ENCODE data around the gene CATSPERE.
"Not testable (repeated sequence)": the region's sequence is repeated elsewhere in the genome, so short reads cannot be mapped to it uniquely, and the experiment has no call there.

The CATSPERE gene

GRCh38 chr1:244515680-244516079 is 54.6 kb downstream of the CATSPERE start:
- no peak for DNase-seq (ENCODE audit: extremely low read depth in 1 of 2, low read depth in 1 of 2)

GRCh38 chr1:244536316-244536715 is 75.2 kb downstream of the CATSPERE start:
- no peak for DNase-seq (ENCODE audit: extremely low read depth in 1 of 2, low read depth in 1 of 2)

GRCh38 chr1:244545511-244545910 is 84.4 kb downstream of the CATSPERE start:
- DNase-seq (ENCODE audit: extremely low read depth in 1 of 2, low read depth in 1 of 2) = no peak

- DNase-seq (ENCODE audit: extremely low read depth in 1 of 2, low read depth in 1 of 2) = no peak
These were observed 87.6 kb downstream of the CATSPERE start for GRCh38 chr1:244548558-244549115.

- DNase-seq (ENCODE audit: extremely low read depth in 1 of 2, low read depth in 1 of 2) = no peak
These were observed 91.3 kb downstream of the CATSPERE start for GRCh38 chr1:244552336-244552735.

GRCh38 chr1:244556263-244556662 is 95.2 kb downstream of the CATSPERE start:
- DNase-seq (ENCODE audit: extremely low read depth in 1 of 2, low read depth in 1 of 2) = no peak

- DNase-seq (ENCODE audit: extremely low read depth in 1 of 2, low read depth in 1 of 2) = no peak
These were observed 96.5 kb downstream of the CATSPERE start for GRCh38 chr1:244557565-244557964.

- no peak for DNase-seq (ENCODE audit: extremely low read depth in 1 of 2, low read depth in 1 of 2)
These were observed 98.5 kb downstream of the CATSPERE start for GRCh38 chr1:244559561-244559960.

- not testable (repeated sequence) for DNase-seq (ENCODE audit: extremely low read depth in 1 of 2, low read depth in 1 of 2)
These were observed 101.8 kb downstream of the CATSPERE start for GRCh38 chr1:244562877-244563276.

- no peak for DNase-seq (ENCODE audit: extremely low read depth in 1 of 2, low read depth in 1 of 2)
These were observed 112.7 kb downstream of the CATSPERE start for GRCh38 chr1:244573768-244574167.

- DNase-seq (ENCODE audit: extremely low read depth in 1 of 2, low read depth in 1 of 2) = no peak
These were observed 115.3 kb downstream of the CATSPERE start for GRCh38 chr1:244576259-244576892.

GRCh38 chr1:244578205-244578604 is 117.1 kb downstream of the CATSPERE start:
- DNase-seq (ENCODE audit: extremely low read depth in 1 of 2, low read depth in 1 of 2) = not testable (repeated sequence)

- no peak for DNase-seq (ENCODE audit: extremely low read depth in 1 of 2, low read depth in 1 of 2)
These were observed 122.4 kb downstream of the CATSPERE start for GRCh38 chr1:244583358-244583982.

- DNase-seq (ENCODE audit: extremely low read depth in 1 of 2, low read depth in 1 of 2) = no peak
These were observed 124.8 kb downstream of the CATSPERE start for GRCh38 chr1:244585867-244586266.

- DNase-seq (ENCODE audit: extremely low read depth in 1 of 2, low read depth in 1 of 2) = no peak
These were observed 129.6 kb downstream of the CATSPERE start for GRCh38 chr1:244590670-244591069.

- DNase-seq (ENCODE audit: extremely low read depth in 1 of 2, low read depth in 1 of 2) = no peak
These were observed 137.5 kb downstream of the CATSPERE start for GRCh38 chr1:244598611-244599010.

GRCh38 chr1:244599937-244600350 is 138.9 kb downstream of the CATSPERE start:
- peak in 1 of 2 donors; percentile 13 for DNase-seq (ENCODE audit: extremely low read depth in 1 of 2, low read depth in 1 of 2)

- no peak for DNase-seq (ENCODE audit: extremely low read depth in 1 of 2, low read depth in 1 of 2)
These were observed 140.3 kb downstream of the CATSPERE start for GRCh38 chr1:244601336-244601735.

- no peak for DNase-seq (ENCODE audit: extremely low read depth in 1 of 2, low read depth in 1 of 2)
These were observed 142.4 kb downstream of the CATSPERE start for GRCh38 chr1:244603498-244603897.

- DNase-seq (ENCODE audit: extremely low read depth in 1 of 2, low read depth in 1 of 2) = no peak
These were observed 144.8 kb downstream of the CATSPERE start for GRCh38 chr1:244605835-244606370.

GRCh38 chr1:244614113-244614836 is 153.2 kb downstream of the CATSPERE start:
- DNase-seq (ENCODE audit: extremely low read depth in 1 of 2, low read depth in 1 of 2) = no peak
